ENCODE results near the gene ZNF627.
A peak's percentile ranks its signal among the peaks of the same experiment; 100 is the strongest.
"Not testable (repeated sequence)": the region's sequence is repeated elsewhere in the genome, so short reads cannot be mapped to it uniquely, and the experiment has no call there.

ZNF627 gene

DNA sequence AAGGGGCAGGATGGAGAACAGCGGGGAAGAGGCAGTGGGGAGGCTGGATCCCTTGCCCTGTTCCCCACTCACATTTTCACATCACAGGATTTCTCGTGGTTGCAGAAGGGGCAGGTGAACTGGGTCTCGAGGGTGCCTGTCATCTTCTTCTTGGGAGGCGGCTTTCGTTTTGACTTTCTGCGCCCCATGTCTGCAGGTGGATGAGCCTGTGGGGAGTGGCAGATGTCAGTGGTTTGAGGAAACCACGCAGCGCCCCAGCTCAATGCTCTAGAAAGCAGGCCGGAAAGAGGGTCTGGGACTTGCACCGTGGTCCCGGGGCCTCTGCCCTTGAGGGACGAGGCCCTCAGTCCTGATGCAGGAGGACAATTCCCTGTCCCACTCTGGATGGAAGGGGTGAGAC is 43.1 kb upstream of the ZNF627 start:
- no peak for DNase-seq (ENCODE audit: low read depth)
- TF ChIP-seq, protein P1, sequence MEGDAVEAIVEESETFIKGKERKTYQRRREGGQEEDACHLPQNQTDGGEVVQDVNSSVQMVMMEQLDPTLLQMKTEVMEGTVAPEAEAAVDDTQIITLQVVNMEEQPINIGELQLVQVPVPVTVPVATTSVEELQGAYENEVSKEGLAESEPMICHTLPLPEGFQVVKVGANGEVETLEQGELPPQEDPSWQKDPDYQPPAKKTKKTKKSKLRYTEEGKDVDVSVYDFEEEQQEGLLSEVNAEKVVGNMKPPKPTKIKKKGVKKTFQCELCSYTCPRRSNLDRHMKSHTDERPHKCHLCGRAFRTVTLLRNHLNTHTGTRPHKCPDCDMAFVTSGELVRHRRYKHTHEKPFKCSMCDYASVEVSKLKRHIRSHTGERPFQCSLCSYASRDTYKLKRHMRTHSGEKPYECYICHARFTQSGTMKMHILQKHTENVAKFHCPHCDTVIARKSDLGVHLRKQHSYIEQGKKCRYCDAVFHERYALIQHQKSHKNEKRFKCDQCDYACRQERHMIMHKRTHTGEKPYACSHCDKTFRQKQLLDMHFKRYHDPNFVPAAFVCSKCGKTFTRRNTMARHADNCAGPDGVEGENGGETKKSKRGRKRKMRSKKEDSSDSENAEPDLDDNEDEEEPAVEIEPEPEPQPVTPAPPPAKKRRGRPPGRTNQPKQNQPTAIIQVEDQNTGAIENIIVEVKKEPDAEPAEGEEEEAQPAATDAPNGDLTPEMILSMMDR (conservative IDR thresholded peaks at IDR 0.05; ENCODE audit: control insufficient read depth, insufficient read depth, low read depth, low read length), result no peak
- no peak overlapping the region for H3K4me3 ChIP-seq (ENCODE audit: control insufficient read depth, low read depth, low read length)

DNA sequence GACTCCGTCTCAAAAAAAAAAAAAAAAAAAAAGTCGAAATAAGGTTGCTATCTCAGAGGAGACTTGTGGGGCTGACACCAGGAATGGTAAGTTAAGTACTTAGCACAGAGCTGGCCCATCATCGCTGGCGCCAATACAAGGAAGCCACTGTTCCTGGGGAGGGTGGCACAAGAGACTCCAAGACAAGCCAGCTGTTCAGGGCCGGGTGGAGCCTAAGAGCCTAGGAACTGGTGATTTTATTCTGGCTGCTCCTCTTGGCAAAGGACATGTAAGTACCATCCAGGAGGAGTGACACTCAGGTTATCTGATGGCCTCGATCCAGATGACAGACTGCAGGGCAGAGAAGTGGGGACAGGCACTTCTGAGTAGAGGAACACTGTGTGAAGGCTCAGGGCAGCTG is 42.0 kb upstream of the ZNF627 start:
- DNase-seq (ENCODE audit: low read depth), result no peak
- H3K4me3 ChIP-seq (ENCODE audit: control insufficient read depth, low read depth, low read length), result no peak overlapping the region
- TF ChIP-seq, protein P1 (conservative IDR thresholded peaks at IDR 0.05; ENCODE audit: control insufficient read depth, insufficient read depth, low read depth, low read length), result no peak

DNA sequence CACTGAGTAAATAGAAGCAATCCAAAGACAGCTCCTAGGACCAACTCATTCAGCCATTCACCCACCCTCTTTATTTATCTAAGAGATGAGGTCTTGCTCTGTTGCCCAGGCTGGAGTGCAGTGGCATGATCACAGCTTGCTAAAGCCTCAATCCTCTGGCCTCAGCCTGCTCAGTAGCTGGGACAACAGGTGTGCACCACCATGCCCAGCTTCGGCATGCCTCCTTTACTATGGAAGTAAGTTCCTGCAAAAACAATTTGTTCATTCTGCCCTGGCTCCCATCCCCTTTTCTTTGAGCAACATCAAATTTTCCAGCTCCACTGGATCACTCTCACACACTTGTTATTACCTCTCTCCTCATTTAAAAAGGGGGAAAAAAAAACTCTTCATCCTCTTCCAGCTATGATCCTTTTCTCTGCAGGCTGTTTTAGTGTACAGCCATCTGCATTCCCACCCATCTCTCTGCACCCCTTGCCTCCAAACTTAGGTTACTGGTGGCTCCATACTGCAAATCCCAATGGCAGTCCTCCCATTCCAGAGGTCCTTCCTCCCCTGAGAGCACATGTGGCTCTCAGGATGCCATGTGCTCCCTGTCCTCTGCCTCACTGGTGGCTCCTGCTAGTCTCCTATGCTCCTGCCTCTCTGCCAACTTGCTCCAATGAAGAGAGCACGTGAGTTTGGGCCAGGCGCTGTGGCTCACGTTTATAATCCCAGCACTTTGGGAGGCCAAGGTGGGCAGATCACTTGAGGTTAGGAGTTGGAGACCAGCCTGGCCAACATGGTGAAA is 40.5 kb upstream of the ZNF627 start:
- no peak for DNase-seq (ENCODE audit: low read depth)
- TF ChIP-seq, protein P1 (conservative IDR thresholded peaks at IDR 0.05; ENCODE audit: control insufficient read depth, insufficient read depth, low read depth, low read length), result no peak
- H3K4me3 ChIP-seq (ENCODE audit: control insufficient read depth, low read depth, low read length), result no peak overlapping the region

DNA sequence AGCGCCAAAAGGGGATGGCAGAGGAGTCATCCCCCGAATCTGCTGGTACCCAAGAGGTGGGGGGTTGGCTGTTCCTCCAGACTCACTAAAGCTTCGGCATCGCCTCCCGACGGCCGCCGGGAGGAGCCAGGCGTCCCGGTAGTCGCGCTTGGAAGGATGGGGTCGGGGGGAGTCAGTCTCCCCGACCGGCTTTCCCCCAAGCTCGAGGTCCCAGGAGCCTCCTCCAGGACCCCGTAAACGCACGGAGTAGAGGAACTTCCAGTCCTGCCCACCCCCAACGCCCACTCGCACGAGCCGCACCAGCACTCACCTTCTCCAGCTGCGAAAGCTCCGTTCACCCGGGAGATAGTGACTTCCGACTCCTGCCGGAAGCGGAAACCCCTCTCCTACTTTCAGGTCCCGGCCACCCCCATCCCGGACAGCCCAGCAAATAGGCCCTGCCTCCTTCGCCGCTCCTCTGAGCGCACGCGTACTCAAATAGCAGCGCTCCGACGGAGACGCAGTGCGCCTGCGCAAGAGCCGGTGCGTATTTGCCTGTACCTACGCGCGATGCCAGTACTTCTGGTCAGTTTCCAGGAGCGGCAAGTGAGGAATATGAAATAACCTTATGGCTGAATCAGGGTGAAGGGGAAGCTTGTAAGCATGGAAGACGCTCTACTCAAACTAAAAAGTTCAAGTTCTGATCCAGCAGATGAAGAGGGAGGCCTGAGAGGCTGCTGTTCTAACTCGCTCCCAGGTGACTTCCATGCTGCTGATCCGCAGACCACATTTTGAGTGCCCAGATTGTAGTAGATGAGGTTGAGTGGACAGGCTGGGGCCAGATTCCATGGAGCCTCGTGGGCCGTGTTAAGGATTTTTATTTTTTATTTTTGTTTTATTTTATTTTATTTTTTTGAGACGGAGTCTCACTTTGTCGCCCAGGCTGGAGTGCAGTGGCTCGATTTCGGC is 38.1 kb upstream of the ZNF627 start, which contains the start of gene ELOF1:
TSS of gene ELOF1 (minus strand) at position 350 of the 948 bp plus-strand sequence. CDS start 4,883 bp downstream, outside the sequence.
- H3K4me3 ChIP-seq (ENCODE audit: control insufficient read depth, low read depth, low read length), result peak within 1 kb of the TSS; percentile 94
- TF ChIP-seq, protein P1 (conservative IDR thresholded peaks at IDR 0.05; ENCODE audit: control insufficient read depth, insufficient read depth, low read depth, low read length), result peak; percentile 21
- peak; percentile 97 for DNase-seq (ENCODE audit: low read depth)

DNA sequence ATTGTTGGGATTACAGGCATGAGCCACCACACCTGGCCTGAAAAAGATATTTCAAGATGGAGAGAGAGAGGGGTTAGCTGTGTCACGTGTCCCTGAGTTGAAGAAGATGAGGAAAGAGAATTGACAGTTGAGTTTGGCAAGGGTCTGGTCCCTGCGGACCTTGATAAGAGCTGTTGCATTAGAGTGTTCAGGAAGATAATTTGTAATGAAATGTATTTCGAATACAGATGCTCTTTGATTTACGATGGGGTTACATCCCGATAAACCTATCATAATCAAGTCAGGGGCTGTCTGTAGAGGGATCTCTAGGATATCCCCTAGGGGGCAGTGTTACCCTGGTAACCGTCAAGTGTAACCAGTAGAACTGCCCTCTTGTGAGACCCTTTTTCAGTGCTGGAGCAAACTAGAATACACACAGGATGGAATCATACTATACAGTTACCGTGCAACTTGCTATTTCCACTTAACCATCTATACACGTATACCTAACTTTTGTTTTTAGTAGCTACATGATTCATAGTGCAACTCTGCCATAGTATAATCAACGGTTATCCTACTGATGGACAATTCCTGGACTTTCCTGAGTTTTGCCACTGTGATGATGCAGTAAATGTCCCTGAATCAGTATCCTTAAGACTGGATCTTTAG is 36.8 kb upstream of the ZNF627 start:
- H3K4me3 ChIP-seq (ENCODE audit: control insufficient read depth, low read depth, low read length), result no peak overlapping the region
- TF ChIP-seq, protein P1 (conservative IDR thresholded peaks at IDR 0.05; ENCODE audit: control insufficient read depth, insufficient read depth, low read depth, low read length), result peak; percentile 71
- DNase-seq (ENCODE audit: low read depth), result peak; percentile 81

DNA sequence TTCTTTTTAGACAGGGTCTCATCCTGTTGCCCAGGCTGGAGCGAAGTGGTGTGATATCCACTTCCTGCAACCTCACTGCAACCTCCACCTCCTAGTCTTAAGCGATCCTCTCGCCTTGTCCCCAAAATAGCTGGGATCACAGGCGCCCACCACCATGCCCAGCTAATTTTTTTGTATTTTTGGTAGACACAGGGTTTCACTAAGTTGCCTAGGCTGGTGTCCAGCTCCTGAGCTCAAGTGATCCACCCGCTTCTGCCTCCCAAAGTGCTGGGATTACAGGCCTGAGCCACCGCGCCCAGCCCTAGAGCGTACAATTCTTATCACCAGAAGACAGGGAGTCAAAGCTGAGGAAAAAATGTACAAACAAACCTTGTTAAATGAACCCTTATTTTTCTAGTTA is 33.8 kb upstream of the ZNF627 start:
- DNase-seq (ENCODE audit: low read depth), result no peak
- no peak overlapping the region for H3K4me3 ChIP-seq (ENCODE audit: control insufficient read depth, low read depth, low read length)
- TF ChIP-seq, protein P1 (conservative IDR thresholded peaks at IDR 0.05; ENCODE audit: control insufficient read depth, insufficient read depth, low read depth, low read length), result no peak

DNA sequence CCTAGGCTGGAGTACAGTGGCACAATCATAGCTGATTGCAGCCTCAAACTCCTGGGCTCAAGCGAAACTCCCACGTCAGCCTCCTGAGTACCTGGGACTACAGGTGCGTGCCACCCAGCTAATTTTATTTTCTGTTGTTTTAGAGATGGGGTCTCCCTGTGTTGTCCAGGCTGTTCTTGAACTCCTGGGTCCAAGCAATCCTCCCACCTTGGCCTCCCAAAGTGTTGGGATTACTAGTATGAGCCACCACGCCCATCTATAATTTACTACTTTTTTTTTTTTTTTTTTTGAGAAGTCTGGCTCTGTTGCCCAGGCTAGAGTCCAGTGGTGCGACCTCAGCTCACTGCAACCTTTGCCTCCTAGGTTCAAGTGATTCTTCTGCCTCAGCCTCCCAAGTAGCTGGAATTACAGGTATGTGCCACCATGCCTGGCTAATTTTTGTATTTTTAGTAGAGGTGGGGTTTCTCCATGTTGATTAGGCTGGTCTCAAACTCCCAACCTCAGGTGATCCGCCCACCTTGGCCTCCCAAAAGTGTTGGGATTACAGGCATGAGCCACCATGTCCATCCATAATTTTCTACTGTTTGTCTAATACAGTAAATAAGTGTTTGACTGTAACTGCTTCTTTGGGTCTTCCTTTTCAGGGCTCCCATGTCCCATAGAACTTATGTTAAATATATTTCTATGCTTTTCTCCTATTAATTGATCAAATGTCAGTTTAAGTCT is 33.0 kb upstream of the ZNF627 start:
- DNase-seq (ENCODE audit: low read depth); H3K4me3 ChIP-seq (ENCODE audit: control insufficient read depth, low read depth, low read length): not testable (repeated sequence)

DNA sequence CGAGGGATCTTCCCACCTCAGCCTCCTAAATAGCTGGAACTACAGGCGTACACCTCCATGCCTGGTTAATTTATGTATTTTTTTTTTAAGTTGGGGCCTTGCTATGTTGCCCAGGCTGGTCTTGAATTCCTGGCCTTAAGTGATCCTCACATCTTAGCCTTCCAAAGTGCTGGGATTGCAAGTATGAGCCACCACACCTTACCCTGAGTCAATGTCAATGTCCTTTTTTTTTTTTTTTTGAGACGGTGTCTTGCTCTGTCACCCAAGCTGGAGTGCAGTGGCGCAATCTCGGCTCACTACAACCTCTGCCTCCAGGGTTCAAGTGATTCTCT is 31.7 kb upstream of the ZNF627 start:
- H3K4me3 ChIP-seq (ENCODE audit: control insufficient read depth, low read depth, low read length); DNase-seq (ENCODE audit: low read depth): not testable (repeated sequence)
